Central memory CD8-positive, alpha-beta T cell (primary cell): ENCODE measurements around the gene ANKRD17.

Experiments used
- ATAC-seq: fragments of 150-1000 bp; cut with Tn5 transposase; replicated peaks from 2 replicates; pipeline ENCODE4 v1.10.0; 2022; ENCODE audit warnings: mild to moderate bottlenecking, moderate FRiP score, moderate number of reproducible peaks; ENCODE audit not compliant: poor library complexity, severe bottlenecking; ENCODE audit errors: extremely low read depth
- DNase-seq, 2 donors: peaks; one replicate each; pipeline ENCODE4 v3.0.0; 2021; ENCODE audit warnings: low spot score in 2 of 2
- H3K27ac Mint-ChIP-seq: one replicate; pipeline ENCODE4 v1.8.0; 2022; ENCODE audit warnings: low read depth, mild to moderate bottlenecking, moderate library complexity, mixed read lengths
- H3K27me3 Mint-ChIP-seq: one replicate; pipeline ENCODE4 v1.8.0; 2022; ENCODE audit warnings: mixed read lengths
- H3K36me3 Mint-ChIP-seq: one replicate; pipeline ENCODE4 v1.8.0; 2022; ENCODE audit warnings: mild to moderate bottlenecking, moderate library complexity, mixed read lengths; ENCODE audit not compliant: insufficient read depth
- H3K4me1 Mint-ChIP-seq: one replicate; pipeline ENCODE4 v1.8.0; 2022; ENCODE audit warnings: mixed read lengths
- H3K4me3 Mint-ChIP-seq: one replicate; pipeline ENCODE4 v1.8.0; 2022; ENCODE audit warnings: mild to moderate bottlenecking, moderate library complexity, mixed read lengths
- H3K9me3 Mint-ChIP-seq: one replicate; pipeline ENCODE4 v1.8.0; 2022; ENCODE audit warnings: mixed read lengths

Gene ANKRD17

GRCh38 chr4:73051625-73052024, 207.0 kb downstream of the ANKRD17 start:
- no peaks in the 10 kb centered on the region for H3K9me3 Mint-ChIP-seq
- peaks cover 5% of the 10 kb centered on the region for H3K4me1 Mint-ChIP-seq
- no peak overlapping the region for H3K4me3 Mint-ChIP-seq
- H3K27ac Mint-ChIP-seq, result no peak overlapping the region
- no peaks in the 10 kb centered on the region for H3K27me3 Mint-ChIP-seq
- peaks cover 11% of the 10 kb centered on the region for H3K36me3 Mint-ChIP-seq
- DNase-seq, result no peak
- ATAC-seq, result no peak

DNA sequence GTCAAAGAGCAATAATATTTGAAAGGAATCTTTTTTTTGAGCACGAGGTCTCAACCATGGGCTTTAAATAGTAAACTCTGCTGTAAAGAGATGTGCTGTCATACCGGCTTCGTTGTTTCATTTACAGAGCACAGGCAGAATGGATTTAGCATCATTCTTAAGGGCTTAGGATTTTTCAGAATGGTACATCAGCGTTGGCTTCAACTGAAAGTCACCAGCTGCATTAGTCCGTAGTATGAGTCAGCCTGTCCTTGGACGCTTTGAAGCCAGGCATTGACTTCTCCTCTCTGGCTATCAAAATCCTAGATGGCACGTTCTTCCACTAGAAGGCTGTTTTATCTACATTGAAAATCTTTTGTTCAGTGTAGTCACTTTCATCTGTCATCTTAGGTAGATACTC, 212.7 kb downstream of the ANKRD17 start:
- H3K27ac Mint-ChIP-seq, result no peak overlapping the region
- H3K36me3 Mint-ChIP-seq, result no peaks in the 10 kb centered on the region
- no peak for ATAC-seq
- peaks cover 11% of the 10 kb centered on the region for H3K27me3 Mint-ChIP-seq
- H3K4me1 Mint-ChIP-seq, result no peaks in the 10 kb centered on the region
- H3K4me3 Mint-ChIP-seq, result no peak overlapping the region
- H3K9me3 Mint-ChIP-seq, result no peaks in the 10 kb centered on the region
- no peak for DNase-seq

DNA sequence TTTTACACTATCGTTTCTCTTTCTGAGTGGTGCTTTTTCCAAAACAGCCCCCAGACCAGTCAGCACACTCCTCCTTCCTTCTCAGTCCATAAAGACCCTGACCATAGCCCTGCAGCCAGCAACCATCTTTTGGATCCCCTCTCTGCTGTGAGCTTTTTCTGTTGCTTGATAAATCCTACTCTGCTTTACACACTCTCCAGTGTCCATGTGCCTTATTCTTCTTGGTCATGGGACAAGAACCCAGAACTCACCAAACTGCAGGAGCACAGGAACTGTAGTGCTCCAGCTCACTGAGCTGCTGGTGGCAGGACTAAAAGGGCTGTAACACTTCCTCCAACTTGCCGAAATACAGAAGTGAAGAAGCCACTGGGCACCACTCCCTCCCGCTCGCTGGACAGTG, 221.5 kb downstream of the ANKRD17 start:
- Mint-ChIP-seq H3K36me3 (no peaks in the 10 kb centered on the region), H3K27me3 (peaks cover 30% of the 10 kb centered on the region), H3K27ac (no peak overlapping the region), H3K4me3 (no peak overlapping the region), H3K4me1 (peaks cover 5% of the 10 kb centered on the region), H3K9me3 (no peaks in the 10 kb centered on the region)
- ATAC-seq (no peak), DNase-seq (no peak)

DNA sequence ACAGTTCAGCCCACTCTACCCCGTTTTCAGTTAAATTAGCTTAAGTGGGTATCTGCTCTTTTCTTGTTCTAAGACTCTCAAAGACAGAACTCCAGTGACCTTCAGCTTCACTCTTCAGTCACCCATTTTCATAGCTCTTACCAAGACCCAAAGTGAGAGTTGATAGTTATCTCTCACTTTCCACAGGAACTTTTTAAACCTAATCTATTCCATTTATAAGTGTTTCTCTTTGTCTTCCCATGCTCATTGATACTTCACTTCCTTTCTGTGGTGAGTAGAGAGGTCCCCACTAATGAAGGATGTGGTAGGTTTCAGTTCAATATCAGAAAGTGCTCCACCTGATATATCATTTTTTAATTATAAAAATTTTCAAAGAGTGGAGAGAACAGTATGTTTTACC, 222.5 kb downstream of the ANKRD17 start:
- DNase-seq (no peak), ATAC-seq (no peak)
- H3K27ac Mint-ChIP-seq, result no peak overlapping the region
- no peak overlapping the region for H3K4me3 Mint-ChIP-seq
- peaks cover 21% of the 10 kb centered on the region for H3K27me3 Mint-ChIP-seq
- peaks cover 5% of the 10 kb centered on the region for H3K4me1 Mint-ChIP-seq
- no peaks in the 10 kb centered on the region for H3K9me3 Mint-ChIP-seq
- H3K36me3 Mint-ChIP-seq, result no peaks in the 10 kb centered on the region

DNA sequence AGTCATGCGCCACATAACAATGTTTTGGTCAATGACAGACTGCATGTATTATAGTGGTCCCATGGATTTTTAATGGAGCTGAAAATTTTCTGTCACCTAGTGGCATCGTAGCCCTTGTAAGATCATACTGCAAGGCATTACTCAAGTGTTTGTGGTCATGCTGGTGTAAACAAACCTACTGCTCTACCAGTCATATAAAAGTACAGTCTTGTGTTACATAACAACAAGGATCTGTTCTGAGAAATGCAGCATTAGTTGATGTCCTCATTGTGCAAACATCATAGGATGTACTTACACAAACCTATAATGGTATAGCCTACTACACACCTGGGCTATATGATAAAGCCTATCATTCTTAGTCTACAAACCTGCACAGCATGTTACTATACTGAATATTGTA, 223.7 kb downstream of the ANKRD17 start:
- no peak for DNase-seq
- no peak for ATAC-seq
- peaks cover 5% of the 10 kb centered on the region for H3K4me1 Mint-ChIP-seq
- no peaks in the 10 kb centered on the region for H3K36me3 Mint-ChIP-seq
- no peak overlapping the region for H3K4me3 Mint-ChIP-seq
- H3K27me3 Mint-ChIP-seq, result peaks cover 17% of the 10 kb centered on the region
- no peaks in the 10 kb centered on the region for H3K9me3 Mint-ChIP-seq
- no peak overlapping the region for H3K27ac Mint-ChIP-seq

- ATAC-seq, result no peak
- H3K4me1 Mint-ChIP-seq, result no peaks in the 10 kb centered on the region
- H3K27me3 Mint-ChIP-seq, result no peaks in the 10 kb centered on the region
- H3K4me3 Mint-ChIP-seq, result no peak overlapping the region
- no peaks in the 10 kb centered on the region for H3K36me3 Mint-ChIP-seq
- DNase-seq, result no peak
- no peak overlapping the region for H3K27ac Mint-ChIP-seq
- H3K9me3 Mint-ChIP-seq, result no peaks in the 10 kb centered on the region
These were observed 230.0 kb downstream of the ANKRD17 start for GRCh38 chr4:73028621-73029020.
